IPS-18a (cell line): ENCODE results near the gene FSTL5.

ENCODE experiments used
- H3K27ac ChIP-seq: one replicate; pipeline ENCODE4 v1.5.1; 2013; ENCODE audit warnings: low read length
- H3K27me3 ChIP-seq: one replicate; pipeline ENCODE4 v1.6.1; 2013; ENCODE audit warnings: mild to moderate bottlenecking, low read length; ENCODE audit not compliant: control insufficient read depth, insufficient read depth
- H3K36me3 ChIP-seq: one replicate; pipeline ENCODE4 v1.6.1; 2013; ENCODE audit warnings: low read depth, low read length; ENCODE audit not compliant: control insufficient read depth
- H3K4me1 ChIP-seq: one replicate; pipeline ENCODE4 v1.6.1; 2013; ENCODE audit warnings: low read depth, low read length; ENCODE audit not compliant: control insufficient read depth
- H3K4me3 ChIP-seq: one replicate; pipeline ENCODE4 v1.5.1; 2013; ENCODE audit warnings: low read length
- H3K9ac ChIP-seq: one replicate; pipeline ENCODE4 v1.6.1; 2013; ENCODE audit warnings: mild to moderate bottlenecking, low read length, moderate library complexity
- H3K9me3 ChIP-seq: one replicate; pipeline ENCODE4 v1.6.1; 2013; ENCODE audit warnings: low read depth, low read length; ENCODE audit not compliant: control insufficient read depth

FSTL5 gene

DNA sequence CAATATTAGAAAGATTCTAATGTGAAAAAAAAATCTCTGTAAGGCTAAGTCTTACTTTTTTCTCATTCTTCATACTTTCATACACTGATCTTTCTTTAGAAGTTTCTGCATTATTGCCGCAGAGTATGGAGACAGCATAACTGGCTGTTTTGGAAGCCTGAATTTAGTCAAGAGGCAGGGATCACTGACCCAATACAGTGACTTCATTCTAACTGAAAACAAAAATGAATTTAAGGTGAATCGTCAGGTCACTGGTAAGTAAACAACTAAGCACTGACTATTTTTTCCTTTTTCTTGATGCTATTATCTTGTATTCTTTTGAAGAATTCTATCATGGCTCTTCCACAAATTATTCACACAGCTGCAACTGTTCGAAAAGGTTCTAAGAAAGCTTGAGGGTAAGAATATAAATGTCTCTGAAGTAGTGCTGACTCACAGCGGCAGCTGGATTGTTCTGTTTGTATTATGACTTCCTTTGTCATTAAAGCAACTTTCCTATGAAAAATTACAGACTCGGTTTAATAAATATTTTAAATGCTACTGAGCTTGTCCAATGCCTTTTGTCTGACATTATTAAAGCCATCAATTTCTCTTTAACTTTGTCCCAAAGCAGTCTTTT is 609.3 kb downstream of the FSTL5 start:
- H3K27me3 ChIP-seq, result no peaks in the 10 kb centered on the region
- no peak overlapping the region for H3K4me3 ChIP-seq
- H3K9ac ChIP-seq, result no peak overlapping the region
- H3K9me3 ChIP-seq, result no peaks in the 10 kb centered on the region
- peaks cover 2% of the 10 kb centered on the region for H3K4me1 ChIP-seq
- H3K36me3 ChIP-seq, result no peaks in the 10 kb centered on the region
- H3K27ac ChIP-seq, result no peak overlapping the region

DNA sequence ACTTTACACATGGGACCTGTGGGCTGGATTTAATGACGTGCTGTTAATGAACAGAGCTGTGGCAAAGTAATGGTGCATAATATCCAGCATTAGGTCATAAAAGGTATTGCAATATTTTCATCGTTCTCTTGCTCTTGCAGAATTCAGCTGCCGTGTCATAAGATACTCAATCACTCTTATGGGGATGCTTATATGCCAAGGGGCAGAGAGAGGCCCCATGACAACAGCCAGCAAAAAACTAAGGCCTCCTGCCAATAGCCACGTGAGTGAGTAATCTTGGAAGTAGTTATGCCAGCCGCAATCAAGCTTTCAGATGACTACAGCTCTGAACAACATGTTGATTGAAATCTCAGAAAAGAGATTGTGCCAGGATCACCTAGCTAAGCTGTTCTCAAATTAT is 616.9 kb downstream of the FSTL5 start:
- H3K4me3 ChIP-seq, result no peak overlapping the region
- H3K9ac ChIP-seq, result no peak overlapping the region
- H3K27ac ChIP-seq, result no peak overlapping the region
- H3K9me3 ChIP-seq, result no peaks in the 10 kb centered on the region
- H3K27me3 ChIP-seq, result no peaks in the 10 kb centered on the region
- no peaks in the 10 kb centered on the region for H3K4me1 ChIP-seq
- H3K36me3 ChIP-seq, result no peaks in the 10 kb centered on the region

GRCh38 chr4:161540265-161540664 is 623.5 kb downstream of the FSTL5 start:
- H3K9me3 ChIP-seq, result no peaks in the 10 kb centered on the region
- H3K4me1 ChIP-seq, result no peaks in the 10 kb centered on the region
- H3K4me3 ChIP-seq, result no peak overlapping the region
- H3K27ac ChIP-seq, result no peak overlapping the region
- H3K27me3 ChIP-seq, result no peaks in the 10 kb centered on the region
- no peak overlapping the region for H3K9ac ChIP-seq
- no peaks in the 10 kb centered on the region for H3K36me3 ChIP-seq

DNA sequence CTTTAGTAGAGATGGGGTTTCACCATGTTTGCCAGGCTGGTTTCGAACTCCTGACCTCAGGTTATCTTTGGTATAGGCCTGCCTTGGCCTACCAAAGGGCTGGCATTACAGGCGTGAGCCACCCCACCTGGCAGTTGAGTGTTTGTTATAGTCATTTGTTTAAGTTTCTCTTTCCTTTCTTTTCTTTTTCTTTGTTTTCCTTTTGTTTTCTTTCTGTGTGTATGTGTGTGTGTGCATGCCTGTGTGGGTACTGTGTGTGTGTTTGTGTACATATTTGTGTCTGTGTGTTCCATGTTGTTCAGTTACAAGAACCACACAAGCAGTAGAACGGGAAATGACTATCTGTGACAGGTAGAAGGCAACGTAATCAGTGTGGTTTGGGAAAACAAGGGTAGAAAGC is 624.9 kb downstream of the FSTL5 start:
- H3K36me3 ChIP-seq, result no peaks in the 10 kb centered on the region
- no peak overlapping the region for H3K9ac ChIP-seq
- no peaks in the 10 kb centered on the region for H3K9me3 ChIP-seq
- no peak overlapping the region for H3K4me3 ChIP-seq
- H3K27ac ChIP-seq, result no peak overlapping the region
- no peaks in the 10 kb centered on the region for H3K27me3 ChIP-seq
- H3K4me1 ChIP-seq, result no peaks in the 10 kb centered on the region

DNA sequence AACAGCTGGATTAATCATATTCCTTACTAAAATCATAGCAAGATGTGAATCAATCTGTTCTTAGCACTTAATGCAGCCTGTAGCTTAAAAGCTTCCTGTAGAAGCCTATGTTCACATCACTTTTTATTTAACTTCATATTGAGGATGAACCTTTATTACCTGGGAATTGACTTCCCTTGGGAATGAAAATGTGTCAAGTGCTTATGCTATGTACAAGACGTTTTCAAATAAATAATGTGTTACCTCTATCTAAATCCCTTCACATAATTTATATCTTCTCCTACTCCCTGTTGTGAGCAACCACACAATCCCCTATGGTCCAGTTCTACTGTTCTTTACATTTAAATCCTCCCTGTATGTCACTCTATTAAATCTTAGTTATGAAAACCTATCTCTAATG is 633.1 kb downstream of the FSTL5 start:
- Histone ChIP-seq H3K27me3 (no peaks in the 10 kb centered on the region), H3K4me3 (no peak overlapping the region), H3K27ac (no peak overlapping the region)

DNA sequence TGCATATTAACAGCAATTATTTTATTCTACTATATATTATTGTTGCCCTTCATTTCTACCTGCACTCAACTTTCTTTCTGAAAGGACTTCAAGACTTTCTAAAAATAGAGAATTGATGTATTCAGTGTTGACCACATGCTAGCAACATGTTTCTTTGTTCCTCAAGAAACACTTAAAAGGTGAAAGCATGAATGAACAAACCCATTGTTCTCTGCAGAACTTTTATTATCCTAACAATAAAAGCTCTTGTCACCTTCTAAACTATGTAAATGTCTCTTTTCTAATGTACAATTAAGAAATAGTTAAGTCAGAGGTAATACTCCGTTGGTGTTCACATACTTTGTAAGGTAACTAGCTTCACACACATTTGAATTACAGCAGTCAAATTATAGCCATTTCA is 638.7 kb downstream of the FSTL5 start:
- no peaks in the 10 kb centered on the region for H3K27me3 ChIP-seq
- H3K27ac ChIP-seq, result no peak overlapping the region
- H3K9me3 ChIP-seq, result no peaks in the 10 kb centered on the region
- H3K36me3 ChIP-seq, result no peaks in the 10 kb centered on the region
- no peak overlapping the region for H3K9ac ChIP-seq
- no peak overlapping the region for H3K4me3 ChIP-seq
- H3K4me1 ChIP-seq, result peaks cover 5% of the 10 kb centered on the region

More for the DNA sequence above, 633.1 kb downstream of the FSTL5 start:
- Histone ChIP-seq H3K4me1 (no peaks in the 10 kb centered on the region), H3K9ac (no peak overlapping the region), H3K36me3 (no peaks in the 10 kb centered on the region), H3K9me3 (no peaks in the 10 kb centered on the region)

- Histone ChIP-seq H3K27ac (no peak overlapping the region), H3K4me3 (no peak overlapping the region), H3K36me3 (no peaks in the 10 kb centered on the region), H3K9ac (no peak overlapping the region), H3K27me3 (no peaks in the 10 kb centered on the region), H3K9me3 (no peaks in the 10 kb centered on the region), H3K4me1 (peaks cover 5% of the 10 kb centered on the region)
Measured at GRCh38 chr4:161522031-161522430, 641.8 kb downstream of the FSTL5 start.

DNA sequence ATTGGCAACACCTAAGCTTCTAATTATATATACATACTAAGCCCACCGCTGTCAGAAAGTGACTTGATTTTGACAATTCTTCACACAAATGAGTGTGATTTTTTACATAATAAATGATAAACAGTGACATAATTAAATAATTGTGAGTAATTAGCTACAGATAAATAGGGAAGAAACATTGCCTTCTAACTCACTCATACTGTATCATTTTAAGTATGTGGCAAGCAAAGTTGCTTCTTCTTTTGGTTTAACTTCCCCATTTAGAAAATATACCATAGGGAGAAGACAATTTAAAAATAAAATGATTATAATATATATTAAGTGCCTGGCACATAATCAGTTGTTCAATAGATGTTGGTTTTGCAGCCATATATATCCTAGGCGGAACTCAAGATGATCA is 644.2 kb downstream of the FSTL5 start:
- no peak overlapping the region for H3K4me3 ChIP-seq
- no peak overlapping the region for H3K9ac ChIP-seq
- no peaks in the 10 kb centered on the region for H3K4me1 ChIP-seq
- H3K27ac ChIP-seq, result no peak overlapping the region
- no peaks in the 10 kb centered on the region for H3K27me3 ChIP-seq
- H3K9me3 ChIP-seq, result no peaks in the 10 kb centered on the region
- H3K36me3 ChIP-seq, result no peaks in the 10 kb centered on the region

- no peak overlapping the region for H3K27ac ChIP-seq
- no peak overlapping the region for H3K4me3 ChIP-seq
- H3K36me3 ChIP-seq, result no peaks in the 10 kb centered on the region
- no peaks in the 10 kb centered on the region for H3K9me3 ChIP-seq
- no peaks in the 10 kb centered on the region for H3K27me3 ChIP-seq
- no peak overlapping the region for H3K9ac ChIP-seq
- H3K4me1 ChIP-seq, result no peaks in the 10 kb centered on the region
Measured at GRCh38 chr4:161517941-161518340, 645.9 kb downstream of the FSTL5 start.

- Histone ChIP-seq H3K4me1 (no peaks in the 10 kb centered on the region), H3K27ac (no peak overlapping the region), H3K4me3 (no peak overlapping the region), H3K9ac (no peak overlapping the region), H3K27me3 (no peaks in the 10 kb centered on the region), H3K9me3 (no peaks in the 10 kb centered on the region), H3K36me3 (no peaks in the 10 kb centered on the region)
Measured at GRCh38 chr4:161505141-161505540, 658.7 kb downstream of the FSTL5 start.

DNA sequence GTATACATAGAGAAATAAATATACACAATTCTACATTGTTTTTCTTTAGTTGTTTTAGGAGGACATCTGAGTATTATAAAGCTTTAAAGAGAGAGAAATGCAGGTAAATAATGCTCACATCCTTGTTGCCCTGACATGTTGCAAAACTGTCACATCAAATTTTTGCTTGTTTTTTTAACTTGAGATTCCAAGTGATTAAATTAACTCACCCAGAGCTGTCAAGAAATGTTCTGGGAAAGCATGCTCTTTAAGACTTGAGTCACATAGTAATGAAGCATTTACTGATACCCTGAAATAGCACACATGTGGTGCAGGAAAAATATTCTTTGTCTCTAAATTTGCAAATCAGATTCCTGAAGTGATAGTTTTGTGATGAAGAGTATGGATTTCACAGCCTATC is 665.6 kb downstream of the FSTL5 start:
- Histone ChIP-seq H3K27ac (no peak overlapping the region), H3K4me3 (no peak overlapping the region), H3K9me3 (no peaks in the 10 kb centered on the region), H3K4me1 (peaks cover 3% of the 10 kb centered on the region), H3K9ac (no peak overlapping the region), H3K36me3 (no peaks in the 10 kb centered on the region), H3K27me3 (no peaks in the 10 kb centered on the region)

DNA sequence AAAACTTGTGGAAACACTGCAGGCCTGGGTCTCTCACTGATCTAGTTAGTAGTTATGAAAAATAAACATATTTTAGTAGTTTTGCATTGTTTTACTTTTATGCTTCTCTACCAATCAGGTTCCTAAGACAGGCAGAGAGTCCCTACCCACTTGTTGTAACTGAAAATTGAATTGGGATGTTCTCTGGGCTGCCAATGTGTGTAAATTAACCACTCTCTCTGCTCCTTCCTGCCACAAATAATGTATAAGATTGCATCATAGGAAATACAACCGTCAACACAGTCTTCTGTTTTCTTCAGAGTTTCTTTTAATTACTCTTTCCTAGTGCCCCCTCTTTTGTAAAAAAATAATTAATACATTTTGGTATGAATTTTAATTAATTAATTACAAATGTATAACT is 677.3 kb downstream of the FSTL5 start:
- H3K27me3 ChIP-seq, result no peaks in the 10 kb centered on the region

More for the DNA sequence above, 677.3 kb downstream of the FSTL5 start:
- H3K9me3 ChIP-seq, result no peaks in the 10 kb centered on the region
- H3K4me1 ChIP-seq, result no peaks in the 10 kb centered on the region
- H3K27ac ChIP-seq, result no peak overlapping the region
- no peak overlapping the region for H3K9ac ChIP-seq
- no peaks in the 10 kb centered on the region for H3K36me3 ChIP-seq
- H3K4me3 ChIP-seq, result no peak overlapping the region
